IPS-NIHi7 (cell line): ENCODE results near the gene CEP126.

Experiments used
- DNase-seq: peaks from one replicate; pipeline ENCODE4 v3.0.0; 2012; ENCODE audit warnings: mixed read lengths; ENCODE audit errors: extremely low spot score

CEP126 gene

GRCh38 chr11:102010776-102011494, 96.1 kb downstream of the CEP126 start:
- peak; percentile 94 for DNase-seq

- no peak for DNase-seq
These were observed 98.1 kb downstream of the CEP126 start for GRCh38 chr11:102012946-102013345.

GRCh38 chr11:102014756-102015155, 99.9 kb downstream of the CEP126 start:
- DNase-seq = no peak

- no peak for DNase-seq
These were observed 102.2 kb downstream of the CEP126 start for GRCh38 chr11:102017026-102017425.

GRCh38 chr11:102026217-102026616, 111.4 kb downstream of the CEP126 start:
- DNase-seq = no peak

GRCh38 chr11:102026959-102027358, 112.1 kb downstream of the CEP126 start:
- no peak for DNase-seq

- DNase-seq = no peak
These were observed 121.9 kb downstream of the CEP126 start for GRCh38 chr11:102036757-102037156.

GRCh38 chr11:102046841-102047240, 132.0 kb downstream of the CEP126 start:
- no peak for DNase-seq

- peak; percentile 75 for DNase-seq
These were observed 132.6 kb downstream of the CEP126 start, which contains the start of gene CFAP300 for GRCh38 chr11:102047305-102047924. Gene CFAP300 (plus strand): TSS chr11:102047437. CDS start chr11:102047471, 34 bp downstream.
